ENCODE data around the gene PLCD3. TPM values are rescaled to one million over a fixed set of nuclear protein-coding genes. Genes with fewer than 3 reads are reported as not detected.
A peak's percentile ranks its signal among the peaks of the same experiment; 100 is the strongest.

Gene PLCD3
- total RNA-seq, 1 experiment from 2014 or later, result 55.8 TPM

DNA sequence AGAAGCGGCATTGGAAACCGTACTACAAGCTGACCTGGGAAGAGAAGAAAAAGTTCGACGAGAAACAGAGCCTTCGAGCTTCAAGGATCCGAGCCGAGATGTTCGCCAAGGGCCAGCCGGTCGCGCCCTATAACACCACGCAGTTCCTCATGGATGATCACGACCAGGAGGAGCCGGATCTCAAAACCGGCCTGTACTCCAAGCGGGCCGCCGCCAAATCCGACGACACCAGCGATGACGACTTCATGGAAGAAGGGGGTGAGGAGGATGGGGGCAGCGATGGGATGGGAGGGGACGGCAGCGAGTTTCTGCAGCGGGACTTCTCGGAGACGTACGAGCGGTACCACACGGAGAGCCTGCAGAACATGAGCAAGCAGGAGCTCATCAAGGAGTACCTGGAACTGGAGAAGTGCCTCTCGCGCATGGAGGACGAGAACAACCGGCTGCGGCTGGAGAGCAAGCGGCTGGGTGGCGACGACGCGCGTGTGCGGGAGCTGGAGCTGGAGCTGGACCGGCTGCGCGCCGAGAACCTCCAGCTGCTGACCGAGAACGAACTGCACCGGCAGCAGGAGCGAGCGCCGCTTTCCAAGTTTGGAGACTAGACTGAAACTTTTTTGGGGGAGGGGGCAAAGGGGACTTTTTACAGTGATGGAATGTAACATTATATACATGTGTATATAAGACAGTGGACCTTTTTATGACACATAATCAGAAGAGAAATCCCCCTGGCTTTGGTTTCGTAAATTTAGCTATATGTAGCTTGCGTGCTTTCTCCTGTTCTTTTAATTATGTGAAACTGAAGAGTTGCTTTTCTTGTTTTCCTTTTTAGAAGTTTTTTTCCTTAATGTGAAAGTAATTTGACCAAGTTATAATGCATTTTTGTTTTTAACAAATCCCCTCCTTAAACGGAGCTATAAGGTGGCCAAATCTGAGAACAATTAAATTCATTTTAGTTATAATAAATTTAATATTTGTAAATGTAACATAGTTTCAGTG is 17.7 kb upstream of the PLCD3 start (continued):
- TF ChIP-seq NR2C2 (CRISPR knock-in tag; IDR thresholded peaks at IDR 0.05) (no peak), ESRRA (CRISPR knock-in tag; IDR thresholded peaks at IDR 0.05; ENCODE audit: borderline replicate concordance) (no peak), ZNF219 (CRISPR knock-in tag; IDR thresholded peaks at IDR 0.05; ENCODE audit: borderline replicate concordance) (no peak), NFE2L1 (CRISPR knock-in tag; IDR thresholded peaks at IDR 0.05) (0 out of 2 replicates have a peak, but pooled peaks have one; percentile 17)
- TF ChIP-seq, protein P1, sequence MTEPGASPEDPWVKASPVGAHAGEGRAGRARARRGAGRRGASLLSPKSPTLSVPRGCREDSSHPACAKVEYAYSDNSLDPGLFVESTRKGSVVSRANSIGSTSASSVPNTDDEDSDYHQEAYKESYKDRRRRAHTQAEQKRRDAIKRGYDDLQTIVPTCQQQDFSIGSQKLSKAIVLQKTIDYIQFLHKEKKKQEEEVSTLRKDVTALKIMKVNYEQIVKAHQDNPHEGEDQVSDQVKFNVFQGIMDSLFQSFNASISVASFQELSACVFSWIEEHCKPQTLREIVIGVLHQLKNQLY (CRISPR knock-in tag; IDR thresholded peaks at IDR 0.05), result no peak
- TF ChIP-seq, protein P2, sequence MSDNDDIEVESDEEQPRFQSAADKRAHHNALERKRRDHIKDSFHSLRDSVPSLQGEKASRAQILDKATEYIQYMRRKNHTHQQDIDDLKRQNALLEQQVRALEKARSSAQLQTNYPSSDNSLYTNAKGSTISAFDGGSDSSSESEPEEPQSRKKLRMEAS (CRISPR knock-in tag; IDR thresholded peaks at IDR 0.05), result no peak; the same call in 1 of the 2 replicates
- TF ChIP-seq, protein P3, sequence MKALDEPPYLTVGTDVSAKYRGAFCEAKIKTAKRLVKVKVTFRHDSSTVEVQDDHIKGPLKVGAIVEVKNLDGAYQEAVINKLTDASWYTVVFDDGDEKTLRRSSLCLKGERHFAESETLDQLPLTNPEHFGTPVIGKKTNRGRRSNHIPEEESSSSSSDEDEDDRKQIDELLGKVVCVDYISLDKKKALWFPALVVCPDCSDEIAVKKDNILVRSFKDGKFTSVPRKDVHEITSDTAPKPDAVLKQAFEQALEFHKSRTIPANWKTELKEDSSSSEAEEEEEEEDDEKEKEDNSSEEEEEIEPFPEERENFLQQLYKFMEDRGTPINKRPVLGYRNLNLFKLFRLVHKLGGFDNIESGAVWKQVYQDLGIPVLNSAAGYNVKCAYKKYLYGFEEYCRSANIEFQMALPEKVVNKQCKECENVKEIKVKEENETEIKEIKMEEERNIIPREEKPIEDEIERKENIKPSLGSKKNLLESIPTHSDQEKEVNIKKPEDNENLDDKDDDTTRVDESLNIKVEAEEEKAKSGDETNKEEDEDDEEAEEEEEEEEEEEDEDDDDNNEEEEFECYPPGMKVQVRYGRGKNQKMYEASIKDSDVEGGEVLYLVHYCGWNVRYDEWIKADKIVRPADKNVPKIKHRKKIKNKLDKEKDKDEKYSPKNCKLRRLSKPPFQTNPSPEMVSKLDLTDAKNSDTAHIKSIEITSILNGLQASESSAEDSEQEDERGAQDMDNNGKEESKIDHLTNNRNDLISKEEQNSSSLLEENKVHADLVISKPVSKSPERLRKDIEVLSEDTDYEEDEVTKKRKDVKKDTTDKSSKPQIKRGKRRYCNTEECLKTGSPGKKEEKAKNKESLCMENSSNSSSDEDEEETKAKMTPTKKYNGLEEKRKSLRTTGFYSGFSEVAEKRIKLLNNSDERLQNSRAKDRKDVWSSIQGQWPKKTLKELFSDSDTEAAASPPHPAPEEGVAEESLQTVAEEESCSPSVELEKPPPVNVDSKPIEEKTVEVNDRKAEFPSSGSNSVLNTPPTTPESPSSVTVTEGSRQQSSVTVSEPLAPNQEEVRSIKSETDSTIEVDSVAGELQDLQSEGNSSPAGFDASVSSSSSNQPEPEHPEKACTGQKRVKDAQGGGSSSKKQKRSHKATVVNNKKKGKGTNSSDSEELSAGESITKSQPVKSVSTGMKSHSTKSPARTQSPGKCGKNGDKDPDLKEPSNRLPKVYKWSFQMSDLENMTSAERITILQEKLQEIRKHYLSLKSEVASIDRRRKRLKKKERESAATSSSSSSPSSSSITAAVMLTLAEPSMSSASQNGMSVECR (CRISPR knock-in tag; IDR thresholded peaks at IDR 0.05; ENCODE audit: borderline replicate concordance), result no peak; the same call in 1 of the 2 replicates
- TF ChIP-seq, protein P4, sequence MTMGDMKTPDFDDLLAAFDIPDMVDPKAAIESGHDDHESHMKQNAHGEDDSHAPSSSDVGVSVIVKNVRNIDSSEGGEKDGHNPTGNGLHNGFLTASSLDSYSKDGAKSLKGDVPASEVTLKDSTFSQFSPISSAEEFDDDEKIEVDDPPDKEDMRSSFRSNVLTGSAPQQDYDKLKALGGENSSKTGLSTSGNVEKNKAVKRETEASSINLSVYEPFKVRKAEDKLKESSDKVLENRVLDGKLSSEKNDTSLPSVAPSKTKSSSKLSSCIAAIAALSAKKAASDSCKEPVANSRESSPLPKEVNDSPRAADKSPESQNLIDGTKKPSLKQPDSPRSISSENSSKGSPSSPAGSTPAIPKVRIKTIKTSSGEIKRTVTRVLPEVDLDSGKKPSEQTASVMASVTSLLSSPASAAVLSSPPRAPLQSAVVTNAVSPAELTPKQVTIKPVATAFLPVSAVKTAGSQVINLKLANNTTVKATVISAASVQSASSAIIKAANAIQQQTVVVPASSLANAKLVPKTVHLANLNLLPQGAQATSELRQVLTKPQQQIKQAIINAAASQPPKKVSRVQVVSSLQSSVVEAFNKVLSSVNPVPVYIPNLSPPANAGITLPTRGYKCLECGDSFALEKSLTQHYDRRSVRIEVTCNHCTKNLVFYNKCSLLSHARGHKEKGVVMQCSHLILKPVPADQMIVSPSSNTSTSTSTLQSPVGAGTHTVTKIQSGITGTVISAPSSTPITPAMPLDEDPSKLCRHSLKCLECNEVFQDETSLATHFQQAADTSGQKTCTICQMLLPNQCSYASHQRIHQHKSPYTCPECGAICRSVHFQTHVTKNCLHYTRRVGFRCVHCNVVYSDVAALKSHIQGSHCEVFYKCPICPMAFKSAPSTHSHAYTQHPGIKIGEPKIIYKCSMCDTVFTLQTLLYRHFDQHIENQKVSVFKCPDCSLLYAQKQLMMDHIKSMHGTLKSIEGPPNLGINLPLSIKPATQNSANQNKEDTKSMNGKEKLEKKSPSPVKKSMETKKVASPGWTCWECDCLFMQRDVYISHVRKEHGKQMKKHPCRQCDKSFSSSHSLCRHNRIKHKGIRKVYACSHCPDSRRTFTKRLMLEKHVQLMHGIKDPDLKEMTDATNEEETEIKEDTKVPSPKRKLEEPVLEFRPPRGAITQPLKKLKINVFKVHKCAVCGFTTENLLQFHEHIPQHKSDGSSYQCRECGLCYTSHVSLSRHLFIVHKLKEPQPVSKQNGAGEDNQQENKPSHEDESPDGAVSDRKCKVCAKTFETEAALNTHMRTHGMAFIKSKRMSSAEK (CRISPR knock-in tag; IDR thresholded peaks at IDR 0.05; ENCODE audit: borderline replicate concordance), result no peak
- TF ChIP-seq, protein P5, sequence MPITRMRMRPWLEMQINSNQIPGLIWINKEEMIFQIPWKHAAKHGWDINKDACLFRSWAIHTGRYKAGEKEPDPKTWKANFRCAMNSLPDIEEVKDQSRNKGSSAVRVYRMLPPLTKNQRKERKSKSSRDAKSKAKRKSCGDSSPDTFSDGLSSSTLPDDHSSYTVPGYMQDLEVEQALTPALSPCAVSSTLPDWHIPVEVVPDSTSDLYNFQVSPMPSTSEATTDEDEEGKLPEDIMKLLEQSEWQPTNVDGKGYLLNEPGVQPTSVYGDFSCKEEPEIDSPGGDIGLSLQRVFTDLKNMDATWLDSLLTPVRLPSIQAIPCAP (CRISPR knock-in tag; IDR thresholded peaks at IDR 0.05), result no peak
- TF ChIP-seq, protein P6, sequence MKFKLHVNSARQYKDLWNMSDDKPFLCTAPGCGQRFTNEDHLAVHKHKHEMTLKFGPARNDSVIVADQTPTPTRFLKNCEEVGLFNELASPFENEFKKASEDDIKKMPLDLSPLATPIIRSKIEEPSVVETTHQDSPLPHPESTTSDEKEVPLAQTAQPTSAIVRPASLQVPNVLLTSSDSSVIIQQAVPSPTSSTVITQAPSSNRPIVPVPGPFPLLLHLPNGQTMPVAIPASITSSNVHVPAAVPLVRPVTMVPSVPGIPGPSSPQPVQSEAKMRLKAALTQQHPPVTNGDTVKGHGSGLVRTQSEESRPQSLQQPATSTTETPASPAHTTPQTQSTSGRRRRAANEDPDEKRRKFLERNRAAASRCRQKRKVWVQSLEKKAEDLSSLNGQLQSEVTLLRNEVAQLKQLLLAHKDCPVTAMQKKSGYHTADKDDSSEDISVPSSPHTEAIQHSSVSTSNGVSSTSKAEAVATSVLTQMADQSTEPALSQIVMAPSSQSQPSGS (CRISPR knock-in tag; IDR thresholded peaks at IDR 0.05; ENCODE audit: borderline replicate concordance, low read depth), result no peak

All from WTC11 (cell line).